Epidermal melanocyte (primary cell): ENCODE results near the gene TMEM150A.
"Not testable (repeated sequence)": the region's sequence is repeated elsewhere in the genome, so short reads cannot be mapped to it uniquely, and the experiment has no call there.

ENCODE experiments used
- DNase-seq: peaks from one replicate; pipeline ENCODE4 v3.0.0; 2011; ENCODE audit warnings: low spot score; ENCODE audit not compliant: insufficient read length

TMEM150A gene

GRCh38 chr2:85575739-85576138 is 26.8 kb downstream of the TMEM150A start:
- DNase-seq: no peak

- DNase-seq: no peak
Measured at GRCh38 chr2:85566265-85566664, 36.2 kb downstream of the TMEM150A start.

GRCh38 chr2:85564144-85564563 is 38.3 kb downstream of the TMEM150A start:
- no peak for DNase-seq

GRCh38 chr2:85561280-85562212 is 41.0 kb downstream of the TMEM150A start, which contains the start of gene GGCX:
TSS of gene GGCX (minus strand) at chr2:85561493. CDS start at chr2:85561428, 65 bp downstream.
- peak; percentile 90 for DNase-seq

GRCh38 chr2:85560812-85561279 is 41.7 kb downstream of the TMEM150A start:
- no peak for DNase-seq

- not testable (repeated sequence) for DNase-seq
Measured at GRCh38 chr2:85560403-85560726, 42.1 kb downstream of the TMEM150A start.

GRCh38 chr2:85558160-85558559 is 44.3 kb downstream of the TMEM150A start:
- DNase-seq: no peak

GRCh38 chr2:85557130-85557529 is 45.4 kb downstream of the TMEM150A start:
- DNase-seq: no peak

- DNase-seq: no peak
Measured at GRCh38 chr2:85554980-85555612, 47.4 kb downstream of the TMEM150A start.

- DNase-seq: no peak
Measured at GRCh38 chr2:85553184-85553583, 49.3 kb downstream of the TMEM150A start.

GRCh38 chr2:85551698-85552678 is 50.5 kb downstream of the TMEM150A start:
- peak; percentile 60 for DNase-seq

GRCh38 chr2:85550486-85550885 is 52.0 kb downstream of the TMEM150A start:
- no peak for DNase-seq

GRCh38 chr2:85549826-85550225 is 52.7 kb downstream of the TMEM150A start:
- peak; percentile 49 for DNase-seq

GRCh38 chr2:85549095-85549494 is 53.4 kb downstream of the TMEM150A start:
- DNase-seq: no peak

- DNase-seq: no peak
Measured at GRCh38 chr2:85548608-85548900, 53.9 kb downstream of the TMEM150A start.
